Adrenal gland (tissue), 12 donors: ENCODE measurements around the gene SESTD1. TPM values are rescaled to one million over a fixed set of nuclear protein-coding genes. Genes with fewer than 3 reads are reported as not detected.

Experiments
- DNase-seq, 7 donors: peaks; one replicate each; pipeline ENCODE4 v3.0.0-alpha.2; 2019 to 2020
- H3K27ac ChIP-seq, 5 donors: fragments of 200-600 bp; sonication (generic) in 4 of 5; 1 replicate in 3 of 5; 2 replicates in 2 of 5; pipeline versions ENCODE4 v1.5.1 to v1.8.0; 2016 to 2020; ENCODE audit warnings: mild to moderate bottlenecking in 1 of 5
- H3K27me3 ChIP-seq: fragments of 200-600 bp; 2 replicates; pipeline ENCODE4 v1.8.0; 2021
- H3K36me3 ChIP-seq, 2 donors: fragments of 200-600 bp; replicated peaks in 1 of 2; 1 replicate in 1 of 2; 2 replicates in 1 of 2; pipeline versions ENCODE4 v1.5.1 to v1.8.0; 2018 to 2022
- H3K4me1 ChIP-seq, 2 donors: fragments of 200-600 bp; replicated peaks in 1 of 2; 1 replicate in 1 of 2; 2 replicates in 1 of 2; pipeline versions ENCODE4 v1.5.1 to v1.8.0; 2018 to 2021
- H3K4me3 ChIP-seq, 4 donors: fragments of 200-600 bp; sonication (generic) in 3 of 4; one replicate each; pipeline ENCODE4 v1.5.1; 2016 to 2018
- H3K9me3 ChIP-seq, 3 donors: fragments of 200-600 bp; sonication (generic) in 1 of 3; replicated peaks in 1 of 3; 1 replicate in 2 of 3; 2 replicates in 1 of 3; pipeline versions ENCODE4 v1.5.1 to v1.8.0; 2016 to 2021
- POLR2A ChIP-seq, 2 donors: fragments of 450-650 bp; IDR thresholded peaks; one replicate each; pipeline ENCODE4 v1.6.1; 2017; ENCODE audit warnings: antibody characterized with exemption in 2 of 2, mild to moderate bottlenecking in 2 of 2, moderate library complexity in 1 of 2
- WGBS, 4 donors: extraction: QIAGEN DNeasy Blood & Tissue Kit in 2 of 4; methylation state at CpG; one replicate each; pipeline versions ENCODE4 v1.1.5 to v1.1.7; 2013 to 2017; 5-methylcytosine and 5-hydroxymethylcytosine counted together
- intact Hi-C, 2 donors: fragments of 100-400 bp; cut with DNase I; formaldehyde crosslinking; loops; one replicate each; pipeline versions ENCODE4 v1.14.1 to v1.15.0; 2022 to 2023
- polyA plus RNA-seq, 3 donors: library from polyadenylated mRNA; stranded (reverse); fragments of 200-250 nt in 2 of 3; fragments of 350-450 nt in 1 of 3; fragmentation: Illumina TruSeq in 1 of 3; extraction: RNeasy Lipid Tissue Mini Kit (QIAGEN cat#74804) in 1 of 3; gene quantifications; one replicate each; pipeline ENCODE4 v1.2.3, GENCODE V29; 2013 to 2014
- total RNA-seq, 9 donors: library from RNA; depleted of rRNA in 4 of 9; stranded (reverse); fragments of >200 nt in 4 of 9; fragments of 120-200 nt in 1 of 9; fragmentation: NEBNext Ultra II Directional in 1 of 9; extraction: Animal tissue kit (Norgen Biotek cat#: 25700) in 1 of 9; gene quantifications; one replicate each; pipeline versions ENCODE4 v1.1.0 to v1.2.4, GENCODE V29; 2013 to 2023
- TF ChIP-seq, protein P1 (sequence below), 6 experiments: fragments of 450-650 bp in 4 of 6; fragments of 200-600 bp in 2 of 6; sonication (generic) in 1 of 6; IDR thresholded peaks; 1 replicate in 5 of 6; 2 replicates in 1 of 6; pipeline versions ENCODE4 v1.5.1 to v1.8.0; 2016 to 2021; ENCODE audit warnings: antibody characterized with exemption in 6 of 6, mild to moderate bottlenecking in 2 of 6, moderate library complexity in 1 of 6
- donor health status: healthy with polysubstance abuse.
- donor health status: Bipolar disorder and iron deficiency.
- donor health status: DM: yes; HTN: yes; CAD: no.
- donor health status: DM: no; HTN: no; CAD: no.
- donor health status: DM: no; HTN: no; CAD: no.
- donor health status: DM: yes; HTN: yes; CAD: no.

The SESTD1 gene
- total and polyA plus RNA-seq, 12 donors = 4.7 to 28.2 (median 14.8) TPM

- no peaks in the 10 kb centered on the region for H3K27me3 ChIP-seq
- no peak overlapping the region for H3K4me3 ChIP-seq
- intact Hi-C loops = no loop called here
- TF ChIP-seq, protein P1, sequence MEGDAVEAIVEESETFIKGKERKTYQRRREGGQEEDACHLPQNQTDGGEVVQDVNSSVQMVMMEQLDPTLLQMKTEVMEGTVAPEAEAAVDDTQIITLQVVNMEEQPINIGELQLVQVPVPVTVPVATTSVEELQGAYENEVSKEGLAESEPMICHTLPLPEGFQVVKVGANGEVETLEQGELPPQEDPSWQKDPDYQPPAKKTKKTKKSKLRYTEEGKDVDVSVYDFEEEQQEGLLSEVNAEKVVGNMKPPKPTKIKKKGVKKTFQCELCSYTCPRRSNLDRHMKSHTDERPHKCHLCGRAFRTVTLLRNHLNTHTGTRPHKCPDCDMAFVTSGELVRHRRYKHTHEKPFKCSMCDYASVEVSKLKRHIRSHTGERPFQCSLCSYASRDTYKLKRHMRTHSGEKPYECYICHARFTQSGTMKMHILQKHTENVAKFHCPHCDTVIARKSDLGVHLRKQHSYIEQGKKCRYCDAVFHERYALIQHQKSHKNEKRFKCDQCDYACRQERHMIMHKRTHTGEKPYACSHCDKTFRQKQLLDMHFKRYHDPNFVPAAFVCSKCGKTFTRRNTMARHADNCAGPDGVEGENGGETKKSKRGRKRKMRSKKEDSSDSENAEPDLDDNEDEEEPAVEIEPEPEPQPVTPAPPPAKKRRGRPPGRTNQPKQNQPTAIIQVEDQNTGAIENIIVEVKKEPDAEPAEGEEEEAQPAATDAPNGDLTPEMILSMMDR (IDR thresholded peaks at IDR 0.05) = no peak
- no peak for TF ChIP-seq POLR2A (IDR thresholded peaks at IDR 0.05)
- H3K36me3 ChIP-seq = no peaks in the 10 kb centered on the region
- 79 to 93% (median 92%) methylated on average over 4 of the region's 4 CpGs for WGBS, 4 donors
- DNase-seq = no peak
- H3K27ac ChIP-seq = no peak overlapping the region
- peaks cover 11 to 30% of the 10 kb centered on the region in 2 donors for H3K4me1 ChIP-seq
- no peaks in the 10 kb centered on the region for H3K9me3 ChIP-seq
Observed at GRCh38 chr2:179240481-179241451, 23.9 kb downstream of the SESTD1 start.

DNA sequence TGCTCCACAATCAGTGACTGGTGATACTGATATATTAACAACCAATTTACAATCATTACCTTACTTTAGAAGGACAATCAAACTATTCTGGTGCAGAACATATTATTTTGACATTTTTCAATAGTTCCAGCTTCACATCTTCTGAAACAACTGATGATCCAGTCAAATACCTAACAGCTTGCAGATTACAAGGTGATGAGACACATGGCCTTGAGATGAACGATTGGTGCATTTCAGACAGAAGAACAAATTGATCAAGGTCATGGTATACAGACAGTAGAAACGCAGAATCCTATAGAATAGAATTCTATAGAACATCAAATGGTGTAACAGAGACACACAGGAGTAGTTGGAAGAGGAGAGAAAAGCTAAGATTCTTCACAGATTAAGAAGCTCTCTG is 24.8 kb downstream of the SESTD1 start:
- no peak overlapping the region for H3K27ac ChIP-seq
- intact Hi-C loops = no loop called here
- no peak overlapping the region for H3K4me3 ChIP-seq
- WGBS, 4 donors = 43 to 66% (median 59%) methylated on average over 2 of the region's 2 CpGs
- no peaks in the 10 kb centered on the region for H3K27me3 ChIP-seq
- DNase-seq = no peak
- H3K36me3 ChIP-seq = no peaks in the 10 kb centered on the region
- TF ChIP-seq POLR2A (IDR thresholded peaks at IDR 0.05) = no peak
- TF ChIP-seq, protein P1 (IDR thresholded peaks at IDR 0.05) = no peak
- H3K4me1 ChIP-seq = peaks cover 11 to 30% of the 10 kb centered on the region in 2 donors
- H3K9me3 ChIP-seq = no peaks in the 10 kb centered on the region

DNA sequence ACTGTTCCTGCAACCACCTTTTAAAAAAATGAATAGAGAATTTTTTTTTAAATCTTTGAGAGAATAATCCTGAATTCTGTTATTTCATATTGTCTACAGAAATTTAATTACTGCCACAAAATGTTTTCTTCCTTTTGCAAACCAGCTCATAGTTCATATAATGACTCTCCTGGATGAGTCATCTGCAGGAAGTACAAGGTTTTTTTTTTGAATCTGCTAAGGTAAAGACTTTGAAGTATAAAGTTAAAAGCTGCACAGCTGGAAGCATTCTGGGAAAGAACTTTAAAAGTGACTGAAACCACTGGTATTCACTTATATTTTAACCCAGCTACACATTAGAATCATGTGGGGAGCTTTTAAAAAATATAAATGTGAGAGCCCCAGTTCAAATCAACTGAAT is 25.4 kb downstream of the SESTD1 start:
- H3K4me3 ChIP-seq = no peak overlapping the region
- intact Hi-C loops = no loop called here
- no peak for DNase-seq
- no peaks in the 10 kb centered on the region for H3K36me3 ChIP-seq
- H3K27ac ChIP-seq = no peak overlapping the region
- H3K27me3 ChIP-seq = no peaks in the 10 kb centered on the region
- TF ChIP-seq, protein P1 (IDR thresholded peaks at IDR 0.05) = no peak
- no peak for TF ChIP-seq POLR2A (IDR thresholded peaks at IDR 0.05)
- H3K9me3 ChIP-seq = no peaks in the 10 kb centered on the region
- peaks cover 11 to 35% of the 10 kb centered on the region in 2 donors for H3K4me1 ChIP-seq

DNA sequence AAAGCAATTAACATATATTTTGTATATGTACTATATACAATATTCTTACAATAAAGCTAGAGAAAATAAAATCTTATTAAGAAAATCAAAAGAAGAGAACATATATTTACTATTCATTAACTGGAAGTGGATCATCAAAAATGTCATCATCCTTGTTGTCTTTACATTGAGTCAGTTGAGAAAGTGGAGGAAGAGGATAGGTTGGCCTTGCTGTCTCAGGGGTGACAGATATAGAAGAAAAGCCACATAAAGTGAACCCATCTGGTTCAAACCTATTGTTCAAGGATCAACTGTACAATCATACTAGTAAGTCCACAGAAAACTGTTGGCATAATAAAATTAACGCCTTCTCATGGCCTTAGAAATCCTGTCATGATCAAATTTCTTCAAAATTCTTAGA is 26.6 kb downstream of the SESTD1 start:
- Histone ChIP-seq H3K9me3 (no peaks in the 10 kb centered on the region), H3K4me3 (no peak overlapping the region), H3K27me3 (no peaks in the 10 kb centered on the region), H3K4me1 (peaks cover 11 to 38% of the 10 kb centered on the region in 2 donors), H3K36me3 (no peaks in the 10 kb centered on the region), H3K27ac (no peak overlapping the region)
- intact Hi-C loops = no loop called here
- WGBS, 4 donors = 95 to 100% (median 98%) methylated on average over 1 of the region's 1 CpG
- no peak for DNase-seq
- no peak for TF ChIP-seq POLR2A (IDR thresholded peaks at IDR 0.05)
- TF ChIP-seq, protein P1 (IDR thresholded peaks at IDR 0.05) = no peak
